GM19023 (cell line): Measurements from ENCODE around the gene MGAT4B.

Source experiments
- ATAC-seq: cut with Tn5 transposase; IDR thresholded peaks from one replicate; pipeline ENCODE4 v1.9.1; 2021; ENCODE audit warnings: mild to moderate bottlenecking, moderate library complexity; ENCODE audit not compliant: unreplicated experiment

MGAT4B gene

DNA sequence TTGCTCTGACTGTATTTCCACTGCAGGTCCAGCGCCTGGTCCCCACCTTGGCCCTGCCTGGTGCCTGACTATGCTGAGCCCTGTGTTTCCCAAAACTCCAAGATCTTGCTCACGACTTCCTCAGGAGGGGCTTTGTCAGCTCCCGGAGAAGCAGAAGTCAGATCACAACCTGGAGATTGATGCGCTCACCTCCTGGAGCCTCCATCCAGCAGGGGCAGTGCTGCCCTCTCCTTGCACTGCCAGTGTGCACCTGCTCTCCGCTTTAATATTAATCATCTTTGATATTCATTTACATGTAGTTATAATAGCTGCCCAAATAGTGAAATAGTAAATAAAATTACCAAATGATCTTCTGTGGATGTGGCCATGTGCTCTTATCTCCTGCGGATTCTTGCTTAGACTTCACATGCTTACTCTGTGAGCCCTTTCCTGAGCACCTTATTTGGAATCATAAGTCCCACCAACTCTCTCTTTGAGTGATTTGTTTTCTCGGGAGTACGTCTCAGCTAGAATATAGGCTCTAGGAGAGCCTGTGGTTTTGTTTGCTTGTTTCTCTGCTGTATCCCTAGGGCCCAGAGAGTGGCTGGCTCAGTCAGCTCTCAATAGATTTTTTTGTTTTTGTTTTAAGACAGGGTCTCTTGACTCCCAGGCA lies 56.7 kb downstream of the MGAT4B start:
- ATAC-seq, result no peak

DNA sequence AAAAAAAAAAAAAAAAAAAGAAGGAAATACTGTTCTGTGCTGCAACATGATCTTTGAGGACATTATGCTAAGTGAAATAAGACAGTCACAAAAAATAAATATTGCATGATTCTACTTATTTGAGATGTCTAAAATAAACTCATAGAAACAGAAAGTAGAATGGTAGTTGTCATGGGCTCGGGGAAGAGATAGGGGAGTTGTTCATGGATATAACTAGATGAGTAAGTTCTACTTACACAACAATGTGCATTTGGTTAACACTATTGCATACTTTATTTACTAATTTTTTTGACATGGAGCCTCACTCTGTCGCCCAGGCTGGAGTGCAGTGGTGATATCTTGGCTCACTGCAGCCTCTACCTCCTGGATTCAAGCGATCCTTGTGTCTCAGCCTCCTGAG lies 58.9 kb downstream of the MGAT4B start:
- ATAC-seq, result no peak
